Measurements from ENCODE around the gene PER3. TPM values are rescaled to one million over a fixed set of nuclear protein-coding genes. Genes with fewer than 3 reads are reported as not detected.

The PER3 gene
- total RNA-seq, 1 experiment from 2014 or later = 9.0 TPM

- no peak overlapping the region for H2BK12ac ChIP-seq (ENCODE audit: insufficient read length, low read depth, low read length)
- no peak overlapping the region for H2AK5ac ChIP-seq (ENCODE audit: insufficient read length, low read length)
- H4K8ac ChIP-seq (replicated peaks; ENCODE audit: insufficient read length, low read depth, low read length) = no peak overlapping the region
- no peaks in the 10 kb centered on the region for H3K27me3 ChIP-seq (ENCODE audit: insufficient read depth, low read length)
- H2BK15ac ChIP-seq (ENCODE audit: low read depth, low read length) = no peak overlapping the region
- H4K5ac ChIP-seq (ENCODE audit: insufficient read length, low read depth, low read length) = no peak overlapping the region
- no CpG with 5 or more reads among the region's 27 CpGs for WGBS (ENCODE audit: extremely low coverage, insufficient read length, low lambda C conversion rate)
- no peak overlapping the region for H3K14ac ChIP-seq (ENCODE audit: insufficient read depth, low read length)
- no peaks in the 10 kb centered on the region for H3K23me2 ChIP-seq (ENCODE audit: insufficient read length, low read depth, low read length, poor library complexity, severe bottlenecking)
- H3K4me1 Mint-ChIP-seq = 0 out of 4 replicates have a peak, but pooled peaks cover 0 to 3% of the 10 kb centered on the region in 2 experiments
- no peak overlapping the region for H2BK120ac ChIP-seq (ENCODE audit: low read depth, low read length, poor library complexity, severe bottlenecking)
- DNase-seq = peak; percentile 100
- no peak overlapping the region for H3K56ac ChIP-seq (ENCODE audit: insufficient read length, low read depth, low read length)
- H3K79me1 ChIP-seq (ENCODE audit: insufficient read depth, low read depth, low read length, poor library complexity, severe bottlenecking) = no peaks in the 10 kb centered on the region
- H3K18ac ChIP-seq (ENCODE audit: insufficient read length, low read depth, low read length) = no peak overlapping the region
- H3K9ac ChIP-seq (ENCODE audit: extremely low read depth, insufficient read length, low read length) = no peak overlapping the region
- no peak overlapping the region for H3K27ac ChIP-seq (ENCODE audit: insufficient read length, low read depth, low read length)
- no peak overlapping the region for H3K23ac ChIP-seq (ENCODE audit: insufficient read length, low read depth, low read length)
- H3K27ac Mint-ChIP-seq = no peak overlapping the region
- H4K20me1 ChIP-seq (ENCODE audit: control insufficient read depth, insufficient read depth, insufficient read length) = no peaks in the 10 kb centered on the region
- H2AFZ ChIP-seq (ENCODE audit: low read length) = no peak overlapping the region
- H3K4ac ChIP-seq (ENCODE audit: low read depth, low read length) = no peak overlapping the region
- no peak overlapping the region for H4K91ac ChIP-seq (ENCODE audit: insufficient read length, low read depth, low read length)
- no peaks in the 10 kb centered on the region for H3K36me3 Mint-ChIP-seq (ENCODE audit: insufficient read depth in 1 of 3, low read depth in 3 of 3)
- H3K9me3 ChIP-seq (ENCODE audit: control insufficient read depth, low read depth, low read length) = no peaks in the 10 kb centered on the region
- no peak overlapping the region for H2BK20ac ChIP-seq (ENCODE audit: low read depth, low read length, poor library complexity, severe bottlenecking)
- no peak overlapping the region for H3T11ph ChIP-seq (ENCODE audit: low read length)
- H3K4me2 ChIP-seq (ENCODE audit: insufficient read depth, insufficient read length, low read length) = peak overlapping the region; percentile 39
- no peaks in the 10 kb centered on the region for H3K4me1 ChIP-seq (ENCODE audit: insufficient read depth, low read length)
- peaks cover 2% of the 10 kb centered on the region; the same call in 1 of the 2 replicates for H3K27me3 Mint-ChIP-seq (ENCODE audit: low read depth)
- H3K4me3 Mint-ChIP-seq = peak overlapping the region in 1 of 2 experiments; percentile 27; a peak in 1 of 5 replicates
- no peak for TF ChIP-seq CTCF (conservative IDR thresholded peaks at IDR 0.05)
- no peaks in the 10 kb centered on the region for H3K79me2 ChIP-seq (ENCODE audit: insufficient read depth, low read length)
- H2BK5ac ChIP-seq (ENCODE audit: insufficient read length, low read length) = no peak overlapping the region
- H3K9me3 Mint-ChIP-seq = peaks cover 5 to 7% of the 10 kb centered on the region in 2 experiments; a peak in 4 of 5 replicates
Observed at GRCh38 chr1:7885513-7886404, 101.7 kb downstream of the PER3 start.

Measured in H9 (cell line).